SKM-1 (cell line): ENCODE measurements around the gene SCYL1.

Source experiments
- DNase-seq: peaks from one replicate; lab custom pipeline; 2025; ENCODE audit not compliant: unreplicated experiment; lab: John Stamatoyannopoulos, UW

Gene SCYL1

DNA sequence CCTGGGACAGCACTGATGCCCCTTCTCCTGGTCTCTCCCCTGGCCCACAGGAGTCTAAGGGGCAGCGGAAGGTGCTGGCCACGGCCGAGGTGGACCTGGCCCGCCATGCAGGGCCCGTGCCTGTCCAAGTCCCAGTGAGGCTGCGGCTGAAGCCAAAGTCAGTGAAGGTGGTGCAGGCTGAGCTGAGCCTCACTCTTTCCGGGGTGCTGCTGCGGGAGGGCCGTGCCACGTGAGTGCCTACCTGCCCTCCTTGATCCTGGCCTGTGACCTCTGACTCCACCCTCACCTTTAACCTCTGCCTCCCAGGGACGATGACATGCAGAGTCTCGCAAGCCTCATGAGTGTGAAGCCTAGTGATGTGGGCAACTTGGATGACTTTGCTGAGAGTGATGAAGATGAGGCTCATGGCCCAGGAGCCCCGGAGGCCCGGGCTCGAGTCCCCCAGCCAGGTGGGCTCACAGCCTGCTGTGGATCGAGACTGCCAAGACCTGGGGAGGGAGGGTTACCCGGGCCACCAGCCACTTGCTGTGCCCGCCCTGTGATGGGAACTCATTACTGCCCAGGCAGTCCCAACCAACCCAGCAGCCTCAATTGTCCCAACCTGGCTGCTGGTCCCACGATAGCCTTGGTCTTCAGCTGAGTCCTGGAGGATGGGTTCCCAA lies 55.3 kb downstream of the SCYL1 start:
- DNase-seq = no peak

DNA sequence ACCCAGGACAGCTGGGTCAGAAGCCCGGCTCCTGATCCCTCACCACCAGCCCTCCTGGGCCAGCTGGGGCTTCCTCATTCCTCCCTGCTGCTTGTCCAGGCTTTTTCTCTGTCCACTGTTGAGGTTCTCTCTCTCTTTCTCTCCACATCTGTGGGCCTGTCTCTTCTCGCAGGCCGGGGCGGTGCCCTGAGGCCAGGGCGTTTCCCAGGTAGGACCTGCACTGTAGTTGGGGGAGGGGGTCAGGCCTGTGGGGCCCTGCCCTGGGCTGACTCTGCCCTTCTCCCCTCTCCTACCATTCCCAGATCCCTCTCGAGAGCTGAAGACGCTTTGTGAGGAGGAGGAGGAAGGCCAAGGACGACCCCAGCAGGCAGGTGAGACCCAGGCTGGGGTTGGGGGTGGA lies 55.9 kb downstream of the SCYL1 start:
- no peak for DNase-seq

DNA sequence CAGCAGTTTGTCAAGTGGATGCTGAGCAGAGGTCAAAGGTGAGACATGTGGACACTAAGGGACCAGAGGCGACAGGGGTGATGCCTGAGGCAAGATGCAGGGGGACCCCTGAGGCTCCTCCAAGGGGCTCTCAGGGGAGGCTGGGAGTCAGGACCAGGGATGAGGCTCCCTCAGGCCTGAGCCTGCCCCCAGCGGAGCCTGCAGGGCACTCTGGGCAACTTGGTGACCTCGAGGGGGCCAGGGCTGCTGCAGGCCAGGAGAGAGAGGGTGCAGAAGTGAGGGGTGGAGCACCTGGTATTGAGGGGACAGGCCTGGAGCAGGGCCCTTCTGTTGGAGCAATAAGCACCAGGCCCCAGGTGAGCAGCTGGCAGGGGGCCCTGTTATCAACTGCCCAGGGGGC lies 57.0 kb downstream of the SCYL1 start:
- DNase-seq = no peak

DNA sequence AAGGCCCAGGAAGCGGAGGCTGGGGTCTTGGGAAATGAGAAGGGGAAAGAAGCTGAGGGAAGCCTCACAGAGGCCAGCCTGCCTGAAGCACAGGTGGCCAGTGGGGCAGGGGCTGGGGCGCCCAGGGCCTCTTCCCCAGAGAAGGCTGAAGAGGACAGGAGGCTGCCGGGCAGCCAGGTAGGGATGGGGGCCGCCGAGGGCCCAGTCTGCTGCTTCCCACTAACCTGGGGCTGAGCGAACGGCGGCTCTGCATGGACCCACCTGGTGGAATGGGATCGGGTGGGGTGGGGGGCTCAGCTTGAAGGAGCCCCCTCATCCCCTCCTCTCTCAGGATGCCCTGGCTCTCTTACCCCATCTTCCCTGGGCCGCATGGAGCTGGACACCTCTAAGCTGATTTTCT lies 58.7 kb downstream of the SCYL1 start:
- DNase-seq = no peak

DNA sequence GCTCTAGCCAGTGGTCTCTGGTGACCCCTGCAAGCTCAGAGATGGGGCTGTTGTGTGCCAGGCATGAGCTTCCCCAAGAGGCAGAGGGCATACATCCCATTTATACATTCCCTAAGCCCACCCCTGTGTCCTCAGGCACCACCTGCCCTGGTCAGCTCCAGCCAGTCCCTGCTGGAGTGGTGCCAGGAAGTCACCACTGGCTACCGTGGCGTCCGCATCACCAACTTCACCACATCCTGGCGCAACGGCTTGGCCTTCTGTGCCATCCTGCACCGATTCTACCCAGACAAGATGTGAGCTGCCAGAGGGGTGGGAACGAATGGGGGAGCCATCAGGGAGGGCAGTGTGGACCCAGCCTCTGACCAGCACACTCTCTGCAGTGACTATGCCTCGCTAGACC lies 59.2 kb downstream of the SCYL1 start:
- no peak for DNase-seq

DNA sequence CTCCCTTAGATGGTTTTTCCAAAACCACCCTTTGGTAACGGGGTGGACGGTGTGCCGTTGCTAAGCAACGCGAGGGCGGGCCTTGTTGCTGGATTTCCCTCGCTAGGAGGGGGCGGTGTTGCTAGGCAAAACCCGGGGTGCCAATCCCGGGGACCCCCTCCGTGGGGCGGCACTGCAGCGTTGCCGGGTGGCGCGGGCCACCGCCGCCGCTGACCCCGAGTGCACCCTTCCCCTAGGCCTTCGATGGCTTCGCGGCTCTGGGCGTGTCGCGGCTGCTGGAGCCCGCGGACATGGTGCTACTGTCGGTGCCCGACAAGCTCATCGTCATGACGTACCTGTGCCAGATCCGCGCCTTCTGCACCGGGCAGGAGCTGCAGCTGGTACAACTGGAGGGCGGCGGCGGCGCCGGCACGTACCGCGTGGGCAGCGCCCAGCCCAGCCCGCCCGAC lies 59.9 kb downstream of the SCYL1 start:
- DNase-seq = no peak

DNA sequence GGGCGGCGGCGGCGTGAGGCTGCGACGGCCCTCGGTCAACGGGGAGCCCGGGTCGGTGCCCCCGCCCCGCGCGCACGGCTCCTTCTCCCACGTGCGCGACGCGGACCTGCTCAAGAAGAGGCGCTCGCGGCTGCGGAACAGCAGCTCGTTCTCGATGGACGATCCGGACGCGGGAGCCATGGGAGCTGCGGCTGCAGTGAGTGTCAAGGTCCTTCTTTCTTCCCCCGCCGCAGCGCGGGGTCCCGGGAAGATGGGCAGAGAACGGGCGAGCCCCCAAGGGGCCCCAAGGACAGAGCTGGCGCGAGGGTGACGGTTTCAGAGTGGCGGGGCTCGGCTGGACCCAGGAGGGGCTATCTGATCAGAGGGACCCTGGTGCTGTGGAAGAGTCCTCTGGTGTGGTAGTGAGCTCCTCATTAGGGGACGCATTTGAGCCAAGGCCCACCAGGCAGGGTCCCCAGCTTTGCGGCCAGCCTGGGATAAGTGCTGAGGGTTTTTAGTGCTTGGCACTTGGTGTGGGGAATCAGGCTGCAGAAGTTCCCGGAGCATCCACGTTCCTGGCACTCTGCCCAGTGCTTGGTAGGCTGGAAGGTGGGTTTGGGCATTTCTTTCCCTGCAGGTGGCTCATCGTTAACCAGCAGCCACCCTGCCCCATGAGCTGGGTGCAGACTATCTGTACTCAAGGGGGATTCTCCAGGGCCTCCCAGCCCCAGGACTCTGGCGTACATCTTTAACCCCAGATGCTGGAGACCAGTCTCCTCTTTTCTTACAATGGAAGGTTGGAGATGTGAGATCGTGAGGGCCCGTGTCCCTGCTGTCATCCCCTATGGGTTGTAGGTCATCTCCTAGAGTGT lies 60.7 kb downstream of the SCYL1 start:
- DNase-seq = no peak

DNA sequence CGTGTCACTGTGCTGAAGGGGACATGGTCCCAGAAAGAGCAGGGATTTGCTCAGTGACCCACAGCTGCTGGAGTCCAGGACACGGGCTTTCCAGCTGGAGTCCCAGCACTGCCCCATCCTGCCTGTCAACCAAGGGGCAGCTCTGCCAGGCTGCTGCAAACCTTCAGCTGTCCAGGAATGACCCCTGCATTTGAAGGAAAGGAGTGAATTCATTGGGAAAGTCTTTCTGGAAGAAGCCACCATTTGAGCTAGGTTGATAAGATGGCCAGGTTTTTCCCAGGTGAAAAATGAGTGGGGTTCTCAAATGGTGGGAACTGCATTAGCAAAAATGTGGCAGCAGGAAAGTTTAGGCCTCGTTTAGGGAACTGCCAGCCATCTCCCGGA lies 61.4 kb downstream of the SCYL1 start:
- no peak for DNase-seq

DNA sequence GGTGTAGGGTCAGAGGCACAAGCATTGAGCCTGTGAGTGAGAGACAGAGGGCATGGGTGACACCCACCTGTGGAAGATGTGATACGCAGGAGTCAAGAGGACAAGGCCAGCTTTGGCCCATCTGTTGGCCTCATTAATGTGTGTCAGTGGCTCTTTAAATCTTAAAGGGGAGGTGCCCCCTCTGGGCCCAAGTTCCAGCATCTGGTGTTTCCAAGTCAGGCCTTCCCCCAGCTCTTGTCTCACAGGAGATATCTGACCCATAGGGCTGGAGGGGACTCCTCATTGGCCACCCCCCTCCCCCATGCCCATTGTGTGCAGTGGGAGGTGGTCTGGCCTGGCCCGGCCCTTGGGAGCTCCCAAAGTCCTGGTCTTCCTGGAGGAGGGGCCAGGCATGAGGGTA lies 61.8 kb downstream of the SCYL1 start:
- no peak for DNase-seq
